HUES64 (cell line): ENCODE results near the gene ACAP2.
"Not testable (repeated sequence)": the region's sequence is repeated elsewhere in the genome, so short reads cannot be mapped to it uniquely, and the experiment has no call there.

Source experiments
- H3K27ac ChIP-seq: 2 replicates; pipeline ENCODE4 v1.7.0; 2013; ENCODE audit warnings: low read depth, low read length, inconsistent platforms
- H3K27me3 ChIP-seq: 2 replicates; pipeline ENCODE4 v1.6.1; 2013; ENCODE audit warnings: mild to moderate bottlenecking, low read length; ENCODE audit not compliant: insufficient read depth
- H3K36me3 ChIP-seq: 2 replicates; pipeline ENCODE4 v1.6.1; 2013; ENCODE audit warnings: mild to moderate bottlenecking, low read length; ENCODE audit not compliant: insufficient read depth
- H3K4me1 ChIP-seq: 2 replicates; pipeline ENCODE4 v1.6.1; 2013; ENCODE audit warnings: mild to moderate bottlenecking, low read length, moderate library complexity; ENCODE audit not compliant: insufficient read depth
- H3K4me3 ChIP-seq: 2 replicates; pipeline ENCODE4 v1.5.1; 2013; ENCODE audit warnings: mild to moderate bottlenecking, low read length, moderate library complexity
- H3K9ac ChIP-seq: 2 replicates; pipeline ENCODE4 v1.6.1; 2013; ENCODE audit warnings: mild to moderate bottlenecking, low read depth, low read length
- H3K9me3 ChIP-seq: 2 replicates; pipeline ENCODE4 v1.6.1; 2013; ENCODE audit warnings: low read depth, low read length; ENCODE audit not compliant: insufficient read depth
- WGBS: fragments of 150-250, 120-280 bp; methylation state at CpG from one replicate; pipeline ENCODE4 v1.1.7; 2013; ENCODE audit warnings: missing lambda C conversion rate; 5-methylcytosine and 5-hydroxymethylcytosine counted together

The ACAP2 gene

GRCh38 chr3:195405651-195406050, 37.2 kb downstream of the ACAP2 start:
- 95% methylated on average over 2 of the region's 2 CpGs for WGBS
- no peaks in the 10 kb centered on the region for H3K36me3 ChIP-seq

DNA sequence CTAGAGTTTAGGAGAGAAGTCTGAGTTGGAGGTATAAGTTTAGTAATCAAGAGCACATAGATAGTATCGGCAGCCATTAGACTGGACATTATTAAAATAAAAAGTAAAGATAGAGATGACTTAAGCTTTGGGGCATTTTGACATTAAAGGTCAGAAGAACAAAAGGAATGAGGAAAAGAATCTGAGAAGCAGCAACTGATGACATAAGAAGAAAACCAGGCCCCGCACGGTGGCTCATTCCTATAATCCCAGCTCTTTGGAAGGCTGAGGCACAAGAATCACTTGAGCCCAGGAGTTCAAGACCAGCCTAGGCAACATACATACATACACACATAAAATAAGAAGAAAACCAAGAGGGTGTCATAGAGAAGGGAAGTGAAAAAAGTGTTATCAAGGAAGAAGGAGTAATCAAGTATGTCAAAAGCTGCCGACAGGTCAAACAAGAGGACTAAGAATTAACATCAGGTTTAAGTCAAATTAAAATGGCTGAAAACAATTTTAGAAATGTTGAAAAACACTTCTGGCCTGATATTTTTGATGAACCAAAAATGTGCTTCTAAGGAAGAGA, 38.9 kb downstream of the ACAP2 start:
- no peaks in the 10 kb centered on the region for H3K4me1 ChIP-seq
- WGBS: 94% methylated on average over 4 of the region's 4 CpGs
- no peaks in the 10 kb centered on the region for H3K27me3 ChIP-seq
- H3K9ac ChIP-seq: no peak overlapping the region
- no peaks in the 10 kb centered on the region for H3K36me3 ChIP-seq
- no peaks in the 10 kb centered on the region for H3K9me3 ChIP-seq
- H3K27ac ChIP-seq: no peak overlapping the region
- H3K4me3 ChIP-seq: no peak overlapping the region

More at GRCh38 chr3:195405651-195406050, 37.2 kb downstream of the ACAP2 start:
- Histone ChIP-seq H3K4me1 (no peaks in the 10 kb centered on the region; the same call in 1 of the 2 replicates), H3K9ac (no peak overlapping the region), H3K27ac (no peak overlapping the region), H3K9me3 (no peaks in the 10 kb centered on the region), H3K4me3 (no peak overlapping the region), H3K27me3 (no peaks in the 10 kb centered on the region)

GRCh38 chr3:195403244-195403643, 39.6 kb downstream of the ACAP2 start:
- Histone ChIP-seq H3K4me3 (no peak overlapping the region), H3K9ac (no peak overlapping the region), H3K4me1 (no peaks in the 10 kb centered on the region), H3K36me3 (no peaks in the 10 kb centered on the region), H3K27me3 (no peaks in the 10 kb centered on the region), H3K9me3 (no peaks in the 10 kb centered on the region), H3K27ac (no peak overlapping the region)
- WGBS: 94% methylated on average over 4 of the region's 4 CpGs

DNA sequence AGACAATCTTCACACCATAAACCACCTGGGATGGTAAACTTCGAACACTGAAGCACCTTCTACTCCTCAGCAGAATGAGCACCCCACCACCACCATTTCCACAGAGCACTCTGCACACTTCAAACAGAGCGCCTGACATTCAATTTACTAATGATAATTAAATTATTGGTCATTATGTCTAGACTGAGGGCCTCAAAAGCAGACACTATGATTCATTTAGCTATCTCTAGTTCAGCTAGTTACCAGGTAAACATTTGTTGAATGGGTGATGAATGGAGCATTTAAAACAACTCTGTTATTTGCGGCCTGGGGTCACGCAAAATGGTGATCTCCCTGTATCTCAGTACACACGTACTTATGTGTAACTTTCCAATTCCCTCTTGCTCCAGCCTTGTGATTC, 40.9 kb downstream of the ACAP2 start:
- H3K4me3 ChIP-seq: no peak overlapping the region
- no peaks in the 10 kb centered on the region for H3K27me3 ChIP-seq
- no peaks in the 10 kb centered on the region for H3K36me3 ChIP-seq
- no peaks in the 10 kb centered on the region for H3K9me3 ChIP-seq
- H3K4me1 ChIP-seq: peaks cover 11% of the 10 kb centered on the region; the same call in 1 of the 2 replicates
- WGBS: 89% methylated on average over 4 of the region's 5 CpGs
- H3K27ac ChIP-seq: no peak overlapping the region
- H3K9ac ChIP-seq: no peak overlapping the region

GRCh38 chr3:195398460-195398859, 44.4 kb downstream of the ACAP2 start:
- not testable (repeated sequence) for H3K9ac ChIP-seq, H3K9me3 ChIP-seq, H3K36me3 ChIP-seq, H3K27ac ChIP-seq, H3K4me3 ChIP-seq, H3K27me3 ChIP-seq
- peaks cover 20% of the 10 kb centered on the region for H3K4me1 ChIP-seq
- over 99% methylated on average over 6 of the region's 6 CpGs for WGBS

DNA sequence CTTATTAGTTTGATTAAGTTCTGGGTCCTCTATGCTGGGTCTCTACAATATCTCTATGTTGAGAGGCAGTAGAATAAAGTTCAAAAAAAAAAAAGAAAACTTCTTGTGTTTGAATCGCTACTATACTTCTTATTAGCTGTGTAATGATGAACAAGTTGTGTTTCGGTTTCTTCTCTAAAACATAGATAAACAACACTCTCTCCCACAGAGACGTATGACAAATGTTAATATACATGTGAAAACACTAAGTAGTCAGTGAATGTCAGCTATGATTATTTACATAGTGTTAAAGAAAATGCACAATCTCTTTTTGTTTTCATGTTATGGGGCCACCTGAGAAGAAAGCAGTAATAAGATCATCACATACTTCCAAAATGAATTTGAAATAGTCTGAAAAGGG, 45.3 kb downstream of the ACAP2 start:
- Histone ChIP-seq H3K4me1 (peaks cover 20% of the 10 kb centered on the region), H3K9ac (no peak overlapping the region), H3K36me3 (no peaks in the 10 kb centered on the region), H3K9me3 (no peaks in the 10 kb centered on the region), H3K4me3 (no peak overlapping the region), H3K27ac (no peak overlapping the region), H3K27me3 (no peaks in the 10 kb centered on the region)
- WGBS: no CpG with 5 or more reads among the region's 3 CpGs

DNA sequence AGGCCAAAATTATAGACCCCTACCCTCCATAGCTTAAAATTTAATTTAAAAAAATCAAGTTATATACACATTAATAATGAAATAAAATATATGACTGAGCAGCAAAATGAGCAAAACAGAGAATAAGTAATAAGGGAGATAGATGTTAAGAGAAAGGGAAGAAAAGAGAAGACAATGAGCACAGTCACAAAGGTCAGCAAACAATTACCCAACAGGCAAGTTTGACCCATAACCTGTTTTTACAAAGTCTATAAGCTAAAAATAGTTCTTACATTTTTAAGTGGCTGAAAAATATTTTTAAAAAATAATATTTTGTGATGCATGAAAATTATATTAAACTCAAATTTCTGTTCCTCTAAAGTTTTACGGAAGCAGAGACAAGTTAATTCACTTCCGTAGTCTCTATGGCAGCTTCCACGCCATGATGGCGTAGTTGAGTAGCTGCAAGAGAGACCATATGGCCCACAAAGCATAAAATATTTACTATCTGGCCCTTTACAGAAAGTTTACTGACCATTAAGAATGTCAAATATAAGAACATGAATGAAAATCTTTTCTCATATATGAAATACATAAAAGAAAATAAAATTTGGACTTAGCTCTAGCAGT, 47.5 kb downstream of the ACAP2 start:
- H3K27me3 ChIP-seq: no peaks in the 10 kb centered on the region
- no peak overlapping the region for H3K4me3 ChIP-seq
- H3K36me3 ChIP-seq: no peaks in the 10 kb centered on the region
- no peak overlapping the region for H3K27ac ChIP-seq
- no peak overlapping the region for H3K9ac ChIP-seq
- 99% methylated on average over 4 of the region's 4 CpGs for WGBS
- H3K9me3 ChIP-seq: no peaks in the 10 kb centered on the region
- peaks cover 20% of the 10 kb centered on the region for H3K4me1 ChIP-seq

GRCh38 chr3:195394700-195395099, 48.1 kb downstream of the ACAP2 start:
- 71% methylated on average over 2 of the region's 3 CpGs for WGBS
- Histone ChIP-seq H3K4me1 (peaks cover 20% of the 10 kb centered on the region), H3K27ac (no peak overlapping the region), H3K27me3 (no peaks in the 10 kb centered on the region), H3K36me3 (no peaks in the 10 kb centered on the region), H3K9ac (no peak overlapping the region; the same call in 1 of the 2 replicates), H3K4me3 (no peak overlapping the region), H3K9me3 (no peaks in the 10 kb centered on the region)

- Histone ChIP-seq H3K27ac (no peak overlapping the region), H3K9ac (no peak overlapping the region), H3K27me3 (no peaks in the 10 kb centered on the region), H3K36me3 (no peaks in the 10 kb centered on the region), H3K4me3 (no peak overlapping the region), H3K9me3 (no peaks in the 10 kb centered on the region), H3K4me1 (peaks cover 20% of the 10 kb centered on the region)
- WGBS: 93% methylated on average over 7 of the region's 7 CpGs
Measured at GRCh38 chr3:195394024-195394423, 48.8 kb downstream of the ACAP2 start.

DNA sequence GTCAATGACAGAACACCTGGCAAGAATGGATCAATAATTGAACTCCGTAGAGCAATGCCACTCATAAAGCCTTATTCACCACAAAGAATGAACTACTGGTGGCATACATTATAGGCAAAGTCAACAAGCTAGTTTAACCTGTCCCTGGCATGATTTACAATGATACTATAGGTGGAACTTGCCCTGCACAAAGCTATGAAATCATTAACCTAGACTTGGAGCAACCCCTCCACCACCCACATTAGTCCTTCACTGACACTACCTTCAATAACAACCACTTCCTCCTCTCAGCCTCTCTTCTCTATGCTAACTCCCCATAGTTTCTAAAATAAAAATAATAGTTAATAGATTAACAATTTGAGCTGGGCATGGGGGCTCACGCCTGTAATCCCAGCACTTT, 54.4 kb downstream of the ACAP2 start:
- 91% methylated on average over 2 of the region's 2 CpGs for WGBS

DNA sequence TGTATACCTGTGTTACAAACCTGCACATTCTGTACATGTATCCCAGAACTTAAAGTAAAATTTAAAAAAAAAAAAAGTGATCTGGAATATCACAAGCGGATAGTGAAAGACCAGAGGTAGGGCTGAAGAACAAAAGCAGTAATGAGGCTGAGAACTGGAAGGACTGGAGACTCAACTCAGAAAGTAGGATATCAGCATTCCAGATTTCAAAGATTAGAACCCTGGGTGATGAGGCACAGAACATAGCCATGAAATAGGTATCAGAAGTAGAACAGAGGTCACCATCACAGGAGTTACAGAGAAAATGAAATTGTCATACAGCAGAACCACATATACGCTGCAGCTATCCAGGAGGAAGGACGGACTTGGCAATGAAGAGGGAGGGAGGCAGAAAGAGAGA, 56.1 kb downstream of the ACAP2 start:
- H3K9me3 ChIP-seq: no peaks in the 10 kb centered on the region
- 97% methylated on average over 3 of the region's 3 CpGs for WGBS

More for the DNA sequence above, 54.4 kb downstream of the ACAP2 start:
- no peak overlapping the region for H3K27ac ChIP-seq
- no peaks in the 10 kb centered on the region for H3K9me3 ChIP-seq
- no peaks in the 10 kb centered on the region for H3K27me3 ChIP-seq
- H3K4me3 ChIP-seq: no peak overlapping the region
- H3K9ac ChIP-seq: no peak overlapping the region
- H3K36me3 ChIP-seq: no peaks in the 10 kb centered on the region
- H3K4me1 ChIP-seq: peaks cover 17% of the 10 kb centered on the region

More for the DNA sequence above, 56.1 kb downstream of the ACAP2 start:
- Histone ChIP-seq H3K4me1 (peaks cover 33% of the 10 kb centered on the region), H3K36me3 (no peaks in the 10 kb centered on the region), H3K9ac (no peak overlapping the region), H3K27me3 (no peaks in the 10 kb centered on the region), H3K27ac (no peak overlapping the region), H3K4me3 (no peak overlapping the region)
